Lower leg skin (tissue), 3 donors: ENCODE data around the gene PDCD1LG2.

Source experiments
- CTCF ChIP-seq, 3 donors: fragments of 450-650 bp; IDR thresholded peaks; one replicate each; pipeline ENCODE4 v1.5.1; 2016; ENCODE audit warnings: antibody characterized with exemption in 3 of 3, mild to moderate bottlenecking in 3 of 3, moderate library complexity in 2 of 3
- POLR2A ChIP-seq, 2 donors: fragments of 450-650 bp; IDR thresholded peaks; one replicate each; pipeline ENCODE4 v1.6.1; 2016 to 2017; ENCODE audit warnings: antibody characterized with exemption in 2 of 2, mild to moderate bottlenecking in 1 of 2, moderate library complexity in 1 of 2

DNA sequence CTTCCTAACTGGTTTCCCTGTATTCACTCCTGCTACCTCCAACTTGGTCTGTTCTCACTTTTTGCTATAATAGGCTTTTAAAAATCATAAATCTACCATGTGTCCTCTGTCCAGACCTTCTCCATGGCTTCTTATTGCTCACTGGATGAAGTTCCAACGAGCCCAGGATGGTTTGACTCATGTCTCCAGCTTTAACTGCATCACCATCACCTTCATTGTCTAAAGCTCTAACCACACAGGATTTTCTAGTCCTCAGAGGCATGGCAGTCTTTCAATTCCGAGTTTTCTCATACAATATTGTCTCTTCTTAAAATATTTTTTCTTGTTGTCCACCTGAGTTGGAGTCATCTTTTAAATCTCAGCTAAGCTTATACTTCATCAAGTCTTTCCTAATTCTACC, 49.3 kb downstream of the PDCD1LG2 start:
- TF ChIP-seq CTCF (IDR thresholded peaks at IDR 0.05): no peak
- no peak for TF ChIP-seq POLR2A (IDR thresholded peaks at IDR 0.05)
